SK-N-SH (cell line): ENCODE results near the gene SLC5A11. TPM values are rescaled to one million over a fixed set of nuclear protein-coding genes. Genes with fewer than 3 reads are reported as not detected.

Experiments
- CTCF ChIA-PET: fragments of 300-600, 350-600 bp; formaldehyde crosslinking; extraction: SDS; loops from one replicate; lab custom pipeline; 2021; lab: Yijun Ruan, JAX
- POLR2A ChIA-PET: fragments of 350-600 bp; sonication (Branson Sonifier 250); formaldehyde crosslinking; extraction: SDS; loops from one replicate; lab custom pipeline; 2020; ENCODE audit warnings: antibody characterized with exemption, inconsistent platforms; lab: Yijun Ruan, JAX
- DNase-seq: peaks from one replicate; pipeline ENCODE4 v3.0.0; 2012
- H2AFZ ChIP-seq: fragments of 200-600 bp; sonication (generic); 2 replicates; pipeline ENCODE4 v1.8.1; 2016; ENCODE audit warnings: antibody characterized with exemption, mild to moderate bottlenecking, low read depth
- H3F3A ChIP-seq: fragments of 200-600 bp; sonication (generic); replicated peaks from 2 replicates; pipeline ENCODE3; 2016; ENCODE audit warnings: antibody characterized with exemption, mild to moderate bottlenecking; ENCODE audit not compliant: insufficient read depth
- H3K27ac ChIP-seq, 2 experiments: fragments of 200-500 bp in 1 of 2; fragments of 200-600 bp in 1 of 2; sonication (Bioruptor generic) in 1 of 2; sonication (generic), shearing (Covaris generic) in 1 of 2; 2 replicates each; pipeline versions ENCODE4 v1.5.1 to v1.6.1; 2014 to 2016; ENCODE audit warnings: low read depth in 2 of 2, inconsistent platforms in 1 of 2, low read length in 1 of 2, mild to moderate bottlenecking in 1 of 2, mixed read lengths in 1 of 2
- H3K27me3 ChIP-seq: fragments of 200-600 bp; sonication (generic), shearing (Covaris generic); 2 replicates; pipeline ENCODE4 v1.6.1; 2016; ENCODE audit warnings: mixed run types; ENCODE audit not compliant: insufficient read depth
- H3K36me3 ChIP-seq, 2 experiments: fragments of 200-500 bp in 1 of 2; fragments of 200-600 bp in 1 of 2; sonication (Bioruptor generic) in 1 of 2; sonication (generic) in 1 of 2; replicated peaks in 1 of 2; 2 replicates each; pipeline versions ENCODE3 to v1.5.1; 2014 to 2016; ENCODE audit warnings: low read length in 1 of 2, mild to moderate bottlenecking in 1 of 2; ENCODE audit not compliant: insufficient read depth in 2 of 2, control insufficient read depth in 1 of 2
- H3K4me1 ChIP-seq, 2 experiments: fragments of 200-500 bp in 1 of 2; fragments of 200-600 bp in 1 of 2; sonication (Bioruptor generic) in 1 of 2; sonication (generic), shearing (Covaris generic) in 1 of 2; 2 replicates each; pipeline versions ENCODE4 v1.5.1 to v1.6.1; 2014 to 2016; ENCODE audit warnings: low read depth in 1 of 2, low read length in 1 of 2, mixed run types in 1 of 2; ENCODE audit not compliant: insufficient read depth in 2 of 2, control insufficient read depth in 1 of 2
- H3K4me2 ChIP-seq: fragments of 200-600 bp; sonication (generic), shearing (Covaris generic); 2 replicates; pipeline ENCODE4 v1.6.1; 2017; ENCODE audit warnings: mixed run types
- H3K4me3 ChIP-seq, 2 experiments: fragments of 200-500 bp in 1 of 2; fragments of 200-600 bp in 1 of 2; sonication (Bioruptor generic) in 1 of 2; sonication (generic), shearing (Covaris generic) in 1 of 2; 2 replicates each; pipeline versions ENCODE4 v1.5.1 to v1.8.1; 2014 to 2016; ENCODE audit warnings: low read depth in 2 of 2, inconsistent platforms in 1 of 2, low read length in 1 of 2, mild to moderate bottlenecking in 1 of 2, mixed read lengths in 1 of 2, moderate library complexity in 1 of 2
- H3K79me2 ChIP-seq: fragments of 200-600 bp; sonication (generic); 2 replicates; pipeline ENCODE4 v1.8.1; 2017; ENCODE audit warnings: mild to moderate bottlenecking; ENCODE audit not compliant: insufficient read depth
- H3K9ac ChIP-seq: fragments of 200-600 bp; sonication (generic); 2 replicates; pipeline ENCODE4 v1.6.1; 2017; ENCODE audit warnings: mixed run types
- H3K9me2 ChIP-seq: fragments of 200-600 bp; sonication (generic); 2 replicates; pipeline ENCODE4 v1.6.1; 2017; ENCODE audit warnings: mixed run types
- H3K9me3 ChIP-seq: fragments of 200-600 bp; sonication (generic); 2 replicates; pipeline ENCODE4 v1.6.1; 2017; ENCODE audit warnings: mixed run types, mild to moderate bottlenecking, moderate library complexity
- H4K20me1 ChIP-seq: fragments of 200-600 bp; sonication (generic); 2 replicates; pipeline ENCODE4 v1.6.1; 2017; ENCODE audit warnings: mild to moderate bottlenecking, mixed run types; ENCODE audit not compliant: insufficient read depth
- ELF1 ChIP-seq: IDR thresholded peaks from 2 replicates; pipeline ENCODE4 v1.4.0; 2012
- EP300 ChIP-seq, 2 experiments: IDR thresholded peaks; 2 replicates each; pipeline versions ENCODE4 v1.4.0 to v1.6.1; 2012; ENCODE audit warnings: borderline replicate concordance in 1 of 2, low read depth in 1 of 2, low read length in 1 of 2
- FOXM1 ChIP-seq: IDR thresholded peaks from 2 replicates; pipeline ENCODE4 v1.4.0; 2012; ENCODE audit warnings: low read depth, mild to moderate bottlenecking
- IRF3 ChIP-seq: fragments of 150-350 bp; IDR thresholded peaks from 2 replicates; pipeline ENCODE4 v1.6.1; 2016; ENCODE audit warnings: mild to moderate bottlenecking, low read depth, low read length
- JUND ChIP-seq: IDR thresholded peaks from 2 replicates; pipeline ENCODE4 v1.4.0; 2012
- NRF1 ChIP-seq: IDR thresholded peaks from 2 replicates; pipeline ENCODE4 v1.6.1; 2012; ENCODE audit warnings: low read depth, mild to moderate bottlenecking, low read length
- RAD21 ChIP-seq: IDR thresholded peaks from 2 replicates; pipeline ENCODE4 v1.6.1; 2012; ENCODE audit warnings: mild to moderate bottlenecking, low read length
- RFX5 ChIP-seq: IDR thresholded peaks from 2 replicates; pipeline ENCODE4 v1.6.1; 2012; ENCODE audit warnings: mild to moderate bottlenecking, improper control_type of control experiment, low read length
- RXRA ChIP-seq: IDR thresholded peaks from 2 replicates; pipeline ENCODE4 v1.4.0; 2012; ENCODE audit warnings: low read depth, mild to moderate bottlenecking, borderline replicate concordance
- SMC3 ChIP-seq: IDR thresholded peaks from 2 replicates; pipeline ENCODE4 v1.6.1; 2012; ENCODE audit warnings: low read depth, low read length, improper control_type of control experiment
- TAF1 ChIP-seq: IDR thresholded peaks from 2 replicates; pipeline ENCODE4 v1.6.1; 2012; ENCODE audit warnings: low read depth, mild to moderate bottlenecking, low read length, moderate library complexity, borderline replicate concordance
- YY1 ChIP-seq: IDR thresholded peaks from 2 replicates; pipeline ENCODE4 v1.4.0; 2012; ENCODE audit warnings: low read depth, mild to moderate bottlenecking
- WGBS: methylation state at CpG from one replicate; pipeline ENCODE4 v1.1.6; 2017; ENCODE audit warnings: low lambda C conversion rate; 5-methylcytosine and 5-hydroxymethylcytosine counted together
- polyA plus RNA-seq, 3 experiments: library from polyadenylated mRNA; depleted of rRNA; stranded (reverse); fragments of >200 nt; gene quantifications; 2 replicates each; pipeline ENCODE4 v1.2.3, GENCODE V29; 2012

The SLC5A11 gene
- polyA plus RNA-seq, 1 of the 3 experiments (the other 2 are of a cell fraction) = not detected

GRCh38 chr16:24825696-24826095 lies 20.1 kb upstream of the SLC5A11 start:
- POLR2A ChIA-PET = interaction anchor here (0.7 kb wide), 1 partner anchor 281 kb away, joined by 3 read pairs; no protein-coding TSS in a partner anchor
- DNase-seq = no peak
- CTCF ChIA-PET = interaction anchor here (0.5 to 1.0 kb wide), 3 partner anchors 12 to 309 kb away, joined by 3 to 4 read pairs (median 3); no protein-coding TSS in a partner anchor
- Histone ChIP-seq H2AFZ (no peak overlapping the region), H3F3A (no peaks in the 10 kb centered on the region), H3K9me3 (no peaks in the 10 kb centered on the region), H3K27me3 (no peaks in the 10 kb centered on the region), H4K20me1 (no peaks in the 10 kb centered on the region), H3K27ac (no peak overlapping the region), H3K9ac (no peak overlapping the region), H3K9me2 (no peaks in the 10 kb centered on the region), H3K4me1 (peaks cover 0 to 12% of the 10 kb centered on the region in 2 experiments; a peak in 1 of 4 replicates), H3K4me3 (no peak overlapping the region), H3K36me3 (peaks cover 32 to 59% of the 10 kb centered on the region in 2 experiments), H3K4me2 (no peak overlapping the region), H3K79me2 (no peaks in the 10 kb centered on the region)
- WGBS = 97% methylated on average over 10 of the region's 10 CpGs
- no peak for TF ChIP-seq RAD21
- no peak for TF ChIP-seq EP300 (IDR thresholded peaks at IDR 0.05; ENCODE audit: borderline replicate concordance in 1 of 2, low read depth in 1 of 2, low read length in 1 of 2)
- TF ChIP-seq NRF1 = no peak
- no peak for TF ChIP-seq RXRA
- TF ChIP-seq JUND = no peak
- no peak for TF ChIP-seq ELF1
- no peak for TF ChIP-seq SMC3

GRCh38 chr16:24826096-24826690 lies 19.6 kb upstream of the SLC5A11 start:
- Histone ChIP-seq H4K20me1 (no peaks in the 10 kb centered on the region), H3K4me3 (no peak overlapping the region), H3F3A (no peaks in the 10 kb centered on the region), H3K4me1 (peaks cover 0 to 8% of the 10 kb centered on the region in 2 experiments; a peak in 1 of 4 replicates), H3K9ac (no peak overlapping the region), H3K79me2 (no peaks in the 10 kb centered on the region), H3K36me3 (peaks cover 27 to 54% of the 10 kb centered on the region in 2 experiments), H2AFZ (no peak overlapping the region), H3K9me2 (no peaks in the 10 kb centered on the region), H3K9me3 (no peaks in the 10 kb centered on the region), H3K27ac (no peak overlapping the region), H3K27me3 (no peaks in the 10 kb centered on the region), H3K4me2 (no peak overlapping the region)
- no peak for DNase-seq
- ChIA-PET POLR2A (interaction anchor here (0.7 kb wide), 1 partner anchor 281 kb away, joined by 3 read pairs; no protein-coding TSS in a partner anchor), CTCF (interaction anchor here (0.5 to 2.1 kb wide), 4 partner anchors 10 to 309 kb away, joined by 3 to 5 read pairs (median 4); no protein-coding TSS in a partner anchor)
- TF ChIP-seq RFX5 (no peak), TAF1 (no peak), FOXM1 (no peak), NRF1 (no peak), YY1 (no peak), IRF3 (no peak)
- WGBS = 94% methylated on average over 12 of the region's 12 CpGs
